SH-SY5Y (cell line): ENCODE measurements around the gene MPDU1.

Source experiments
- GATA2 ChIP-seq: IDR thresholded peaks from 2 replicates; pipeline ENCODE4 v1.6.1; 2011; ENCODE audit warnings: mild to moderate bottlenecking, low read depth, low read length
- GATA3 ChIP-seq: IDR thresholded peaks from 2 replicates; pipeline ENCODE4 v1.6.1; 2011; ENCODE audit warnings: low read depth, mild to moderate bottlenecking, low read length, moderate library complexity

DNA sequence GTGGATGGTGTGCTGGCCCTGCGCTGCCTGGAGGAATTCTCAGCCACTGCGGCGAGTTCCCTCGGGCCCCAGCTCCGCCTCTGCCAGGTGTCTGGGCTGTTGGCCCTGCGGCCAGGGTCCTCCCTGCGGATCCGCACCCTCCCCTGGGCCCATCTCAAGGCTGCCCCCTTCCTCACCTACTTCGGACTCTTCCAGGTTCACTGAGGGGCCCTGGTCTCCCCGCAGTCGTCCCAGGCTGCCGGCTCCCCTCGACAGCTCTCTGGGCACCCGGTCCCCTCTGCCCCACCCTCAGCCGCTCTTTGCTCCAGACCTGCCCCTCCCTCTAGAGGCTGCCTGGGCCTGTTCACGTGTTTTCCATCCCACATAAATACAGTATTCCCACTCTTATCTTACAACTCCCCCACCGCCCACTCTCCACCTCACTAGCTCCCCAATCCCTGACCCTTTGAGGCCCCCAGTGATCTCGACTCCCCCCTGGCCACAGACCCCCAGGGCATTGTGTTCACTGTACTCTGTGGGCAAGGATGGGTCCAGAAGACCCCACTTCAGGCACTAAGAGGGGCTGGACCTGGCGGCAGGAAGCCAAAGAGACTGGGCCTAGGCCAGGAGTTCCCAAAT lies 26.4 kb upstream of the MPDU1 start:
- TF ChIP-seq GATA3 (no peak), GATA2 (no peak)
